PC-3 (cell line): ENCODE data around the gene STXBP5L. TPM values are rescaled to one million over a fixed set of nuclear protein-coding genes. Genes with fewer than 3 reads are reported as not detected.
"Not testable (repeated sequence)": the region's sequence is repeated elsewhere in the genome, so short reads cannot be mapped to it uniquely, and the experiment has no call there.

Experiments used
- ATAC-seq: fragments of 200-7000 bp; cut with Tn5 transposase; 2 replicates; pipeline ENCODE4 v1.9.1; 2020; ENCODE audit warnings: mild to moderate bottlenecking, moderate library complexity
- BruUV-seq: library from RNA; stranded (reverse); fragments of 400-500 nt; replicated peaks from 2 replicates; lab custom pipeline; 2021; lab: Mats Ljungman, UMichigan
- CTCF ChIA-PET: fragments of 300-600 bp; sonication (Branson Sonifier 250); formaldehyde crosslinking; loops from one replicate; lab custom pipeline; 2022; ENCODE audit warnings: antibody characterized with exemption; lab: Charles Lee
- POLR2A ChIA-PET: fragments of 300-600 bp; sonication (Branson Sonifier 250); formaldehyde crosslinking; loops from one replicate; lab custom pipeline; 2022; ENCODE audit warnings: antibody characterized with exemption; ENCODE audit not compliant: unreplicated experiment; lab: Charles Lee
- DNase-seq: peaks from one replicate; pipeline ENCODE4 v3.0.0-alpha.2; 2015
- H2AFZ ChIP-seq: fragments of 300-600 bp; sonication (generic); 2 replicates; pipeline ENCODE4 v1.6.0; 2016; ENCODE audit warnings: antibody characterized with exemption, low read length
- H3F3A ChIP-seq: fragments of 300-600 bp; sonication (generic); one replicate; pipeline ENCODE4 v1.6.0; 2017; ENCODE audit warnings: antibody characterized with exemption, low read length, control low read depth, mild to moderate bottlenecking; ENCODE audit not compliant: unreplicated experiment
- H3K27ac ChIP-seq: fragments of 300-600 bp; sonication (generic); 2 replicates; pipeline ENCODE4 v1.5.1; 2016; ENCODE audit warnings: mild to moderate bottlenecking, low read length
- H3K27me3 ChIP-seq: fragments of 300-600 bp; sonication (generic); 2 replicates; pipeline ENCODE4 v1.6.1; 2016; ENCODE audit warnings: low read length, mixed read lengths
- H3K36me3 ChIP-seq: fragments of 300-600 bp; sonication (generic); 2 replicates; pipeline ENCODE4 v1.6.1; 2016; ENCODE audit warnings: low read depth, mixed run types, low read length, mixed read lengths
- H3K4me1 ChIP-seq: fragments of 300-600 bp; sonication (generic); 2 replicates; pipeline ENCODE4 v1.5.1; 2016; ENCODE audit warnings: low read length; ENCODE audit not compliant: insufficient read depth
- H3K4me2 ChIP-seq: fragments of 300-600 bp; sonication (generic); 2 replicates; pipeline ENCODE4 v1.6.0; 2016; ENCODE audit warnings: low read length
- H3K4me3 ChIP-seq: fragments of 300-600 bp; sonication (generic); 2 replicates; pipeline ENCODE4 v1.5.1; 2016; ENCODE audit warnings: mild to moderate bottlenecking, low read length, mixed read lengths
- H3K79me2 ChIP-seq: fragments of 300-600 bp; sonication (generic); 2 replicates; pipeline ENCODE4 v1.6.1; 2017; ENCODE audit warnings: low read length, mixed read lengths
- H3K9ac ChIP-seq: fragments of 300-600 bp; sonication (generic); 2 replicates; pipeline ENCODE4 v1.6.0; 2016; ENCODE audit warnings: mild to moderate bottlenecking, low read length
- H3K9me2 ChIP-seq: fragments of 300-600 bp; sonication (generic); replicated peaks from 2 replicates; pipeline ENCODE4 v1.6.1; 2016; ENCODE audit warnings: mixed run types, low read length, mixed read lengths
- H3K9me3 ChIP-seq: fragments of 300-600 bp; sonication (generic); 2 replicates; pipeline ENCODE4 v1.6.1; 2016; ENCODE audit warnings: low read length, mixed read lengths
- H4K20me1 ChIP-seq: fragments of 300-600 bp; sonication (generic); 2 replicates; pipeline ENCODE4 v1.6.1; 2016; ENCODE audit warnings: low read length, mixed read lengths
- EZH2 ChIP-seq: fragments of 300-600 bp; sonication (generic); IDR thresholded peaks from one replicate; pipeline ENCODE4 v1.6.1; 2017; ENCODE audit warnings: antibody characterized with exemption, mild to moderate bottlenecking, low read length; ENCODE audit not compliant: unreplicated experiment
- EZH2phosphoT487 ChIP-seq: fragments of 300-600 bp; sonication (generic); IDR thresholded peaks from 2 replicates; pipeline ENCODE4 v1.6.1; 2018; ENCODE audit warnings: mild to moderate bottlenecking, antibody characterized with exemption, low read length, borderline replicate concordance
- intact Hi-C: fragments of 100-400 bp; cut with micrococcal nuclease; formaldehyde crosslinking; loops from 2 replicates; pipeline ENCODE4 v1.9.0; 2023
- total RNA-seq: library from RNA; depleted of rRNA; stranded (reverse); fragments of >200 nt; gene quantifications from 2 replicates; pipeline ENCODE4 v1.2.3, GENCODE V29; 2014
- TF ChIP-seq, protein P1 (sequence below): fragments of 300-600 bp; sonication (generic); conservative IDR thresholded peaks from 2 replicates; pipeline ENCODE4 v1.5.1; 2017; ENCODE audit warnings: antibody characterized with exemption, low read depth, mild to moderate bottlenecking, low read length

Gene STXBP5L
- total RNA-seq, 1 experiment from 2014 or later: not detected

DNA sequence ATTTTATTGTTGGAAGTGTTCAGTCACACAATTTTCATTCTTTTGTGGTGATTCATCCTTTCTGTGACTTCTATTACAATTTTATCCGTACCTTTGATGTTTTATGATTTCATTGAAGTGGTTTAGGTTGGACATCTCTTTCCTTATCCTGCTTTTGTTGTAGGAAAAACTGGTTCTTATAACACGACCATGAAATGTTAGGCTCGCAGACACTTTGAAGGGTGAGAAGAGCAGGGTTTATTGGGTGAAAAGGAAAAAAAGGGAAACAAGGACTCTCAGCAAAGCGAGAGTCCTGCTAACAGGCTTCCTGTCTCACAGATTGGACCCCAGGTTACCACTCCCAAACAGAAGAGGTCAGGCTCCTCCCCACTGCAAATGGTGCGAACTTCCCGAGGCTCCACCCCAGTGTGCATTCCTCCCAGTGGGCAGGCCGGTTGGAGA is 257.4 kb downstream of the STXBP5L start:
- POLR2A ChIA-PET: no interaction called here
- Histone ChIP-seq H3K36me3 (no peaks in the 10 kb centered on the region), H3F3A (no peaks in the 10 kb centered on the region), H3K27me3 (no peaks in the 10 kb centered on the region), H3K9ac (no peak overlapping the region), H3K9me3 (no peaks in the 10 kb centered on the region), H3K4me2 (peak overlapping the region; percentile 6; the same call in 1 of the 2 replicates), H3K4me1 (peaks cover 8% of the 10 kb centered on the region), H3K79me2 (no peaks in the 10 kb centered on the region), H3K9me2 (no peaks in the 10 kb centered on the region), H3K4me3 (no peak overlapping the region), H4K20me1 (no peaks in the 10 kb centered on the region), H3K27ac (no peak overlapping the region), H2AFZ (peak overlapping the region; percentile 54; the same call in 1 of the 2 replicates)
- TF ChIP-seq, protein P1, sequence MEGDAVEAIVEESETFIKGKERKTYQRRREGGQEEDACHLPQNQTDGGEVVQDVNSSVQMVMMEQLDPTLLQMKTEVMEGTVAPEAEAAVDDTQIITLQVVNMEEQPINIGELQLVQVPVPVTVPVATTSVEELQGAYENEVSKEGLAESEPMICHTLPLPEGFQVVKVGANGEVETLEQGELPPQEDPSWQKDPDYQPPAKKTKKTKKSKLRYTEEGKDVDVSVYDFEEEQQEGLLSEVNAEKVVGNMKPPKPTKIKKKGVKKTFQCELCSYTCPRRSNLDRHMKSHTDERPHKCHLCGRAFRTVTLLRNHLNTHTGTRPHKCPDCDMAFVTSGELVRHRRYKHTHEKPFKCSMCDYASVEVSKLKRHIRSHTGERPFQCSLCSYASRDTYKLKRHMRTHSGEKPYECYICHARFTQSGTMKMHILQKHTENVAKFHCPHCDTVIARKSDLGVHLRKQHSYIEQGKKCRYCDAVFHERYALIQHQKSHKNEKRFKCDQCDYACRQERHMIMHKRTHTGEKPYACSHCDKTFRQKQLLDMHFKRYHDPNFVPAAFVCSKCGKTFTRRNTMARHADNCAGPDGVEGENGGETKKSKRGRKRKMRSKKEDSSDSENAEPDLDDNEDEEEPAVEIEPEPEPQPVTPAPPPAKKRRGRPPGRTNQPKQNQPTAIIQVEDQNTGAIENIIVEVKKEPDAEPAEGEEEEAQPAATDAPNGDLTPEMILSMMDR: no peak
- no peak for TF ChIP-seq EZH2
- no peak for TF ChIP-seq EZH2phosphoT487
- ATAC-seq (peak; percentile 48), DNase-seq (peak; percentile 66)
- no TSS peak for BruUV-seq
- CTCF ChIA-PET: no interaction called here
- intact Hi-C loops: loop anchor here (10.0 kb wide), 1 partner anchor 129 kb away; no protein-coding TSS in a partner anchor

DNA sequence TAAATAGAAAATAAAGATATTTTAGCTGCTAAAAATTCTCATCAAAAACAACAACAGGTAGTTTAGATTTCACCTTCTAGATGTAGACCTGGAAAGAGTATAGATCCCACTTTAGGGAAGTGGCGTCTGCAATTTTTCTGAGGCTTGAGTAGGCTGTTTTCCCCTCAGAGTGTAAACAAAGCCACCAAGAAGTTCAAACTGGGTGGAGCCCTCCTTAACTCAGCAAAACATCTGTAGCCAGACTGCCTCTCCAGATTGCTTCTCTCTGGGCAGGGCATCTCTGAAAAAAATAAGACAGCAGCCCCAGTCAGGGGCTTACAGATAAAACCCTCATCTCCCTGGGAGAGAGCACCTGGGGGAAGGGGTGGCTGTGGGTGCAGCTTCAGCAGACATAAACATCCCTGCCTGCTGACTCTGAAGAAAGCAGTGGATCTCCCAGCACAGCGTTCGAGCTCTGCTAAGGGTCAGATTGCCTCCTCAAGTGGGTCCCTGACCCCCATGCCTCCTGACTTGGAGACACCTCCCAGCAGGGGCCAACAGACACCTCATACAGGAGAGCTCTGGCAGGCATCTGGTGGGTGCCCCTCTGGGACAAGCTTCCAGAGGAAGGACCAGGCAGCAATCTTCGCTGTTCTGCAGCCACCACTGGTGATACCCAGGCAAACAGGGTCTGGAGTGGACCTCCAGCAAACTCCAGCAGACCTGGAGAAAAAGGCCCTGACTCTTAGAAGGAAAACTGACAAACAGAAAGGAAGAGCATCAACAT is 259.6 kb downstream of the STXBP5L start:
- Histone ChIP-seq H3K79me2 (no peaks in the 10 kb centered on the region), H2AFZ (no peak overlapping the region), H3K4me1 (peaks cover 8% of the 10 kb centered on the region), H4K20me1 (no peaks in the 10 kb centered on the region), H3K4me3 (no peak overlapping the region), H3K4me2 (no peak overlapping the region), H3K27ac (no peak overlapping the region), H3F3A (no peaks in the 10 kb centered on the region), H3K9ac (no peak overlapping the region), H3K36me3 (no peaks in the 10 kb centered on the region), H3K9me2 (no peaks in the 10 kb centered on the region), H3K9me3 (no peaks in the 10 kb centered on the region), H3K27me3 (no peaks in the 10 kb centered on the region)
- intact Hi-C loops: loop anchor here (10.0 kb wide), 1 partner anchor 127 kb away; no protein-coding TSS in a partner anchor
- DNase-seq (no peak), ATAC-seq (no peak)
- ChIA-PET POLR2A (no interaction called here), CTCF (no interaction called here)
- BruUV-seq: no TSS peak
- TF ChIP-seq EZH2 (no peak), EZH2phosphoT487 (no peak)
- TF ChIP-seq, protein P1: no peak

DNA sequence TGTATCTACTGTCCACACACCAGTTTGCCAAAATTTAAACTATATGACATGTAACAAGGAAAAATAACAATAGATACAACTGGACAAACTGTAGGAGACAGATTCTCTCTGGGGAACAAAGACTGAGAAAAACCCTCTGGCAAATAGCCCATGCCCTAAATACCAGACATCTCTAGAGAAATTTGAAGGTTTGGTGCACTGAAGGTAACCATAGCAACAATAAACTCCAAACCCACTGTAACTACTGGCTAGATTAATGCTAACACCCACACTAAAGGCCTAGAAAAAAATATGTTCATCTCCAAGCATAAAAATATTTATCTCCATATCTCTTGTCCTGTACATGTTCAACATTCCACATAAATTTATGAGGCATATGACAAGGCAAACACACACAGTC is 267.1 kb downstream of the STXBP5L start:
- Histone ChIP-seq H3F3A (no peaks in the 10 kb centered on the region), H2AFZ (no peak overlapping the region), H4K20me1 (no peaks in the 10 kb centered on the region), H3K9me3 (no peaks in the 10 kb centered on the region), H3K9me2 (no peaks in the 10 kb centered on the region), H3K4me2 (no peak overlapping the region), H3K36me3 (no peaks in the 10 kb centered on the region), H3K4me1 (no peaks in the 10 kb centered on the region), H3K27me3 (no peaks in the 10 kb centered on the region), H3K27ac (no peak overlapping the region), H3K79me2 (no peaks in the 10 kb centered on the region), H3K9ac (no peak overlapping the region), H3K4me3 (no peak overlapping the region)
- intact Hi-C loops: no loop called here
- no TSS peak for BruUV-seq
- ATAC-seq: no peak
- CTCF ChIA-PET: no interaction called here
- TF ChIP-seq, protein P1: no peak
- TF ChIP-seq EZH2phosphoT487: no peak
- TF ChIP-seq EZH2: no peak
- POLR2A ChIA-PET: no interaction called here
- no peak for DNase-seq

DNA sequence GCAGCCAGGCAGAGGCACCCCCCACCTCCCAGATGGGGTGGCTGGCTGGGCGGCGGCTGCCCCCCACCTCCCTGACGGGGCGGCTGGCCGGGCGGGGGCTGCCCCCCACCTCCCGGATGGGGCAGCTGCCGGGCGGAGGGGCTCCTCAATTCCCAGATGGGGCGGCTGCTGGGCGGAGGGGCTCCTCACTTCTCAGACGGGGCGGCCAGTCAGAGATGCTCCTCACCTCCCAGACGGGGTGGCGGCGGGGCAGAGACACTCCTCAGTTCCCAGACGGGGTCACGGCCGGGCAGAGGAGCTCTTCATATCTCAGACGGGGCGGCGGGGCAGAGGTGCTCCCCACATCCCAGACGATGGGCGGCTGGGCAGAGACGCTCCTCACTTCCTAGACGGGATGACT is 282.6 kb downstream of the STXBP5L start:
- not testable (repeated sequence) for BruUV-seq

More for the DNA sequence above, 282.6 kb downstream of the STXBP5L start:
- H3K36me3 ChIP-seq, DNase-seq, H4K20me1 ChIP-seq, H3K9ac ChIP-seq, H3K27me3 ChIP-seq, H3K9me2 ChIP-seq, H3K79me2 ChIP-seq, H3K4me1 ChIP-seq, CTCF ChIA-PET, H3K4me2 ChIP-seq, H3F3A ChIP-seq, ATAC-seq, H3K4me3 ChIP-seq, H3K9me3 ChIP-seq, POLR2A ChIA-PET, H3K27ac ChIP-seq, intact Hi-C loops, H2AFZ ChIP-seq: not testable (repeated sequence)
